Forelimb muscle (tissue), 1 donor: ENCODE measurements around the gene SPA17. TPM values are rescaled to one million over a fixed set of nuclear protein-coding genes. Genes with fewer than 3 reads are reported as not detected.

Experiments
- polyA plus RNA-seq: library from polyadenylated mRNA; unstranded; fragments of 120-200 nt; gene quantifications from one replicate; pipeline ENCODE4 v1.2.1, GENCODE V29; 2013; ENCODE audit not compliant: insufficient read length

SPA17 gene
- polyA plus RNA-seq, 1 donor: 3.3 TPM

Other genes starting within 250 kb of the SPA17 start
- gene OR8B4, start 249.0 kb upstream of the SPA17 start, polyA plus RNA-seq: not detected
- not detected for gene OR8B8, start 228.2 kb upstream of the SPA17 start, polyA plus RNA-seq
- not detected for gene OR8B12, start 130.2 kb upstream of the SPA17 start, polyA plus RNA-seq
- gene OR8A1, start 103.9 kb upstream of the SPA17 start, polyA plus RNA-seq: 0.25 TPM
- not detected for gene PANX3, start 62.5 kb upstream of the SPA17 start, polyA plus RNA-seq
- 23.5 TPM for gene TBRG1, start 51.0 kb upstream of the SPA17 start, polyA plus RNA-seq
- gene SIAE, start 165 bp upstream of the SPA17 start, polyA plus RNA-seq: 7.4 TPM
- 4.7 TPM for gene NRGN, start 66.0 kb downstream of the SPA17 start, polyA plus RNA-seq
- gene VSIG2, start 78.4 kb downstream of the SPA17 start, polyA plus RNA-seq: 1.1 TPM
- 46.2 TPM for gene ESAM, start 88.4 kb downstream of the SPA17 start, polyA plus RNA-seq
- 15.3 TPM for gene MSANTD2, start 126.5 kb downstream of the SPA17 start, polyA plus RNA-seq
- 34.2 TPM for gene ROBO3, start 191.5 kb downstream of the SPA17 start, polyA plus RNA-seq
- gene ROBO4, start 224.0 kb downstream of the SPA17 start, polyA plus RNA-seq: 23.0 TPM
- gene HEPN1, start 245.3 kb downstream of the SPA17 start, polyA plus RNA-seq: 0.20 TPM